ENCODE data around the gene RAD51B. TPM values are rescaled to one million over a fixed set of nuclear protein-coding genes. Genes with fewer than 3 reads are reported as not detected.

The RAD51B gene
- total RNA-seq, 1 experiment from 2014 or later: 14.2 TPM

- TF ChIP-seq ZSCAN18 (CRISPR knock-in tag; IDR thresholded peaks at IDR 0.05): no peak
- TF ChIP-seq ZNF512 (CRISPR knock-in tag; IDR thresholded peaks at IDR 0.05; ENCODE audit: borderline replicate concordance): no peak
- TF ChIP-seq ZNF416 (CRISPR knock-in tag; IDR thresholded peaks at IDR 0.05): no peak
- TF ChIP-seq, protein P1, sequence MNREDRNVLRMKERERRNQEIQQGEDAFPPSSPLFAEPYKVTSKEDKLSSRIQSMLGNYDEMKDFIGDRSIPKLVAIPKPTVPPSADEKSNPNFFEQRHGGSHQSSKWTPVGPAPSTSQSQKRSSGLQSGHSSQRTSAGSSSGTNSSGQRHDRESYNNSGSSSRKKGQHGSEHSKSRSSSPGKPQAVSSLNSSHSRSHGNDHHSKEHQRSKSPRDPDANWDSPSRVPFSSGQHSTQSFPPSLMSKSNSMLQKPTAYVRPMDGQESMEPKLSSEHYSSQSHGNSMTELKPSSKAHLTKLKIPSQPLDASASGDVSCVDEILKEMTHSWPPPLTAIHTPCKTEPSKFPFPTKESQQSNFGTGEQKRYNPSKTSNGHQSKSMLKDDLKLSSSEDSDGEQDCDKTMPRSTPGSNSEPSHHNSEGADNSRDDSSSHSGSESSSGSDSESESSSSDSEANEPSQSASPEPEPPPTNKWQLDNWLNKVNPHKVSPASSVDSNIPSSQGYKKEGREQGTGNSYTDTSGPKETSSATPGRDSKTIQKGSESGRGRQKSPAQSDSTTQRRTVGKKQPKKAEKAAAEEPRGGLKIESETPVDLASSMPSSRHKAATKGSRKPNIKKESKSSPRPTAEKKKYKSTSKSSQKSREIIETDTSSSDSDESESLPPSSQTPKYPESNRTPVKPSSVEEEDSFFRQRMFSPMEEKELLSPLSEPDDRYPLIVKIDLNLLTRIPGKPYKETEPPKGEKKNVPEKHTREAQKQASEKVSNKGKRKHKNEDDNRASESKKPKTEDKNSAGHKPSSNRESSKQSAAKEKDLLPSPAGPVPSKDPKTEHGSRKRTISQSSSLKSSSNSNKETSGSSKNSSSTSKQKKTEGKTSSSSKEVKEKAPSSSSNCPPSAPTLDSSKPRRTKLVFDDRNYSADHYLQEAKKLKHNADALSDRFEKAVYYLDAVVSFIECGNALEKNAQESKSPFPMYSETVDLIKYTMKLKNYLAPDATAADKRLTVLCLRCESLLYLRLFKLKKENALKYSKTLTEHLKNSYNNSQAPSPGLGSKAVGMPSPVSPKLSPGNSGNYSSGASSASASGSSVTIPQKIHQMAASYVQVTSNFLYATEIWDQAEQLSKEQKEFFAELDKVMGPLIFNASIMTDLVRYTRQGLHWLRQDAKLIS (CRISPR knock-in tag; IDR thresholded peaks at IDR 0.05; ENCODE audit: borderline replicate concordance): no peak
- no peak for TF ChIP-seq ZNF671 (CRISPR knock-in tag; IDR thresholded peaks at IDR 0.05)
- TF ChIP-seq, protein P2, sequence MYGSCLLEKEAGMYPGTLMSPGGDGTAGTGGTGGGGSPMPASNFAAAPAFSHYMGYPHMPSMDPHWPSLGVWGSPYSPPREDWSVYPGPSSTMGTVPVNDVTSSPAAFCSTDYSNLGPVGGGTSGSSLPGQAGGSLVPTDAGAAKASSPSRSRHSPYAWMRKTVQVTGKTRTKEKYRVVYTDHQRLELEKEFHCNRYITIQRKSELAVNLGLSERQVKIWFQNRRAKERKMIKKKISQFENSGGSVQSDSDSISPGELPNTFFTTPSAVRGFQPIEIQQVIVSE (CRISPR knock-in tag; IDR thresholded peaks at IDR 0.05; ENCODE audit: borderline replicate concordance): no peak
- TF ChIP-seq RELA (CRISPR knock-in tag; IDR thresholded peaks at IDR 0.05; ENCODE audit: borderline replicate concordance): no peak
- TF ChIP-seq, protein P3, sequence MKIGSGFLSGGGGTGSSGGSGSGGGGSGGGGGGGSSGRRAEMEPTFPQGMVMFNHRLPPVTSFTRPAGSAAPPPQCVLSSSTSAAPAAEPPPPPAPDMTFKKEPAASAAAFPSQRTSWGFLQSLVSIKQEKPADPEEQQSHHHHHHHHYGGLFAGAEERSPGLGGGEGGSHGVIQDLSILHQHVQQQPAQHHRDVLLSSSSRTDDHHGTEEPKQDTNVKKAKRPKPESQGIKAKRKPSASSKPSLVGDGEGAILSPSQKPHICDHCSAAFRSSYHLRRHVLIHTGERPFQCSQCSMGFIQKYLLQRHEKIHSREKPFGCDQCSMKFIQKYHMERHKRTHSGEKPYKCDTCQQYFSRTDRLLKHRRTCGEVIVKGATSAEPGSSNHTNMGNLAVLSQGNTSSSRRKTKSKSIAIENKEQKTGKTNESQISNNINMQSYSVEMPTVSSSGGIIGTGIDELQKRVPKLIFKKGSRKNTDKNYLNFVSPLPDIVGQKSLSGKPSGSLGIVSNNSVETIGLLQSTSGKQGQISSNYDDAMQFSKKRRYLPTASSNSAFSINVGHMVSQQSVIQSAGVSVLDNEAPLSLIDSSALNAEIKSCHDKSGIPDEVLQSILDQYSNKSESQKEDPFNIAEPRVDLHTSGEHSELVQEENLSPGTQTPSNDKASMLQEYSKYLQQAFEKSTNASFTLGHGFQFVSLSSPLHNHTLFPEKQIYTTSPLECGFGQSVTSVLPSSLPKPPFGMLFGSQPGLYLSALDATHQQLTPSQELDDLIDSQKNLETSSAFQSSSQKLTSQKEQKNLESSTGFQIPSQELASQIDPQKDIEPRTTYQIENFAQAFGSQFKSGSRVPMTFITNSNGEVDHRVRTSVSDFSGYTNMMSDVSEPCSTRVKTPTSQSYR (CRISPR knock-in tag; IDR thresholded peaks at IDR 0.05): no peak
- no peak for TF ChIP-seq TEAD4 (CRISPR knock-in tag; IDR thresholded peaks at IDR 0.05)
- no peak for TF ChIP-seq HMGA2 (CRISPR knock-in tag; IDR thresholded peaks at IDR 0.05)
- TF ChIP-seq, protein P4, sequence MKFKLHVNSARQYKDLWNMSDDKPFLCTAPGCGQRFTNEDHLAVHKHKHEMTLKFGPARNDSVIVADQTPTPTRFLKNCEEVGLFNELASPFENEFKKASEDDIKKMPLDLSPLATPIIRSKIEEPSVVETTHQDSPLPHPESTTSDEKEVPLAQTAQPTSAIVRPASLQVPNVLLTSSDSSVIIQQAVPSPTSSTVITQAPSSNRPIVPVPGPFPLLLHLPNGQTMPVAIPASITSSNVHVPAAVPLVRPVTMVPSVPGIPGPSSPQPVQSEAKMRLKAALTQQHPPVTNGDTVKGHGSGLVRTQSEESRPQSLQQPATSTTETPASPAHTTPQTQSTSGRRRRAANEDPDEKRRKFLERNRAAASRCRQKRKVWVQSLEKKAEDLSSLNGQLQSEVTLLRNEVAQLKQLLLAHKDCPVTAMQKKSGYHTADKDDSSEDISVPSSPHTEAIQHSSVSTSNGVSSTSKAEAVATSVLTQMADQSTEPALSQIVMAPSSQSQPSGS (CRISPR knock-in tag; IDR thresholded peaks at IDR 0.05; ENCODE audit: borderline replicate concordance, low read depth): no peak
- no peak for TF ChIP-seq CBFB (CRISPR knock-in tag; IDR thresholded peaks at IDR 0.05; ENCODE audit: low read depth)
- no peak for TF ChIP-seq ZBTB21 (CRISPR knock-in tag; IDR thresholded peaks at IDR 0.05; ENCODE audit: borderline replicate concordance)
- no peak for TF ChIP-seq USF1 (CRISPR knock-in tag; IDR thresholded peaks at IDR 0.05)
Measured at GRCh38 chr14:68051146-68051545, 231.6 kb downstream of the RAD51B start (continued).
